ENCODE data around the gene EXOC3. TPM values are rescaled to one million over a fixed set of nuclear protein-coding genes. Genes with fewer than 3 reads are reported as not detected.

The EXOC3 gene
- total RNA-seq, 1 donor from 2014 or later, result 55.4 TPM

DNA sequence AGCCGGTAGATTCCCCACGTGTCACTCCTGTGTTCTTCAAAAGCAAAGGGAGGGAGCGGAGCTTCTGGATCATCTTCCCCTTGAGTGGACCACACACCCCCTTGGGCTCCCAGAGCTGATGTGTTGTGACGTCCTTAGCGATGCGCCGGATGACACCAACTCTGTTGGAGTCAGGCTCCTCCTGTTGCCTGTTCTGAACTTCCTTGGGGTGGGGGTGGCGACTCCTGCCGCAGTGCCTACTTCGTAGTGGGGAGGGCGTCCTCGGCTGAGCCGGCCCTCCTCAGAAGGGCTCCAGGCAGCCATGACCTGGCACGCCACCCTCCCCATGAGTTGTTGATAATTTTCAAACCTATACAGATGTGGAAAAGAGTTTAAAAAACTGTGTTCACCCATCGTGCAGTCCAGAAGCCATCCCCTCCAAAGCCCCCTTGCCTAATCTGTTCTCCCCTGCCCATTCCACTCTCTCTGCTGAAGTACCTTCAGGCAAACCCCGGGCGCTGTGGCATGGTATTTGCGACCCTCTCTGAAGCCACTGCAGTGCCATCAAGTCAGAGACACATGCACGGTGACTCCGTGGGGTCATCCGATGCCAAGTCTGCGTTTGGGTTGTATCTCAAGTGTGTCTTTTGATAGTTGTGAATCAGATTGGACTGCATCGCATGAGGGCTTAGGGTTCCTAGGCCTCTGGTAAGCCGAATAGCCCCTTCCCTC is 16.7 kb downstream of the EXOC3 start:
- H3K4me3 Mint-ChIP-seq (ENCODE audit: unreplicated experiment), result no peak overlapping the region

DNA sequence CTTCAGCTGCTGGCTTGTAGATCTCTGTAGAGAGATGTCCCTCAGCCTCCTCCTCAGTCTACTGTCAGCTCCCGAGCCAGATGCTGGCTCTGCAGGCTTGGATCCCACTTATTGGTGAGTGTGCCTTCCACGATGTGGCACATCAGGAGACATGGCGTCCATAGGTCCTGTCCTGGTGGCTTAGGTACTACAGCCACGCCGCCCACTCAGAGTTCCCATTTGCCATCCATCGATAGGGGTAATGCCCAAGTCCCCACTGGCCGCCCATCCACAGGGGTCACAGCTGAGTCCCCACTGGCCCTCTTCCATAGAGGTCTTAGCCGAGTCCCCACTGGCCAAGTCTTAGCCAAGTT is 17.3 kb downstream of the EXOC3 start:
- peaks cover 12% of the 10 kb centered on the region for H3K36me3 Mint-ChIP-seq (ENCODE audit: unreplicated experiment)
- no peaks in the 10 kb centered on the region for H3K9me3 Mint-ChIP-seq (ENCODE audit: unreplicated experiment)
- no peak overlapping the region for H3K4me3 Mint-ChIP-seq (ENCODE audit: unreplicated experiment)
- TF ChIP-seq, protein P1, sequence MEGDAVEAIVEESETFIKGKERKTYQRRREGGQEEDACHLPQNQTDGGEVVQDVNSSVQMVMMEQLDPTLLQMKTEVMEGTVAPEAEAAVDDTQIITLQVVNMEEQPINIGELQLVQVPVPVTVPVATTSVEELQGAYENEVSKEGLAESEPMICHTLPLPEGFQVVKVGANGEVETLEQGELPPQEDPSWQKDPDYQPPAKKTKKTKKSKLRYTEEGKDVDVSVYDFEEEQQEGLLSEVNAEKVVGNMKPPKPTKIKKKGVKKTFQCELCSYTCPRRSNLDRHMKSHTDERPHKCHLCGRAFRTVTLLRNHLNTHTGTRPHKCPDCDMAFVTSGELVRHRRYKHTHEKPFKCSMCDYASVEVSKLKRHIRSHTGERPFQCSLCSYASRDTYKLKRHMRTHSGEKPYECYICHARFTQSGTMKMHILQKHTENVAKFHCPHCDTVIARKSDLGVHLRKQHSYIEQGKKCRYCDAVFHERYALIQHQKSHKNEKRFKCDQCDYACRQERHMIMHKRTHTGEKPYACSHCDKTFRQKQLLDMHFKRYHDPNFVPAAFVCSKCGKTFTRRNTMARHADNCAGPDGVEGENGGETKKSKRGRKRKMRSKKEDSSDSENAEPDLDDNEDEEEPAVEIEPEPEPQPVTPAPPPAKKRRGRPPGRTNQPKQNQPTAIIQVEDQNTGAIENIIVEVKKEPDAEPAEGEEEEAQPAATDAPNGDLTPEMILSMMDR (IDR thresholded peaks at IDR 0.05; ENCODE audit: partially characterized antibody, unreplicated experiment), result no peak
- DNase-seq, result peak; percentile 3
- no peaks in the 10 kb centered on the region for H3K4me1 Mint-ChIP-seq (ENCODE audit: low read depth, unreplicated experiment)
- H3K27ac Mint-ChIP-seq (ENCODE audit: unreplicated experiment), result no peak overlapping the region
- peaks cover 1% of the 10 kb centered on the region for H3K27me3 Mint-ChIP-seq (ENCODE audit: unreplicated experiment)

More for the DNA sequence above, 16.7 kb downstream of the EXOC3 start:
- TF ChIP-seq, protein P1 (IDR thresholded peaks at IDR 0.05; ENCODE audit: partially characterized antibody, unreplicated experiment), result no peak
- H3K27ac Mint-ChIP-seq (ENCODE audit: unreplicated experiment), result no peak overlapping the region
- H3K4me1 Mint-ChIP-seq (ENCODE audit: low read depth, unreplicated experiment), result no peaks in the 10 kb centered on the region
- peak; percentile 4 for DNase-seq
- H3K27me3 Mint-ChIP-seq (ENCODE audit: unreplicated experiment), result peaks cover 1% of the 10 kb centered on the region
- H3K9me3 Mint-ChIP-seq (ENCODE audit: unreplicated experiment), result no peaks in the 10 kb centered on the region
- H3K36me3 Mint-ChIP-seq (ENCODE audit: unreplicated experiment), result peaks cover 12% of the 10 kb centered on the region

DNA sequence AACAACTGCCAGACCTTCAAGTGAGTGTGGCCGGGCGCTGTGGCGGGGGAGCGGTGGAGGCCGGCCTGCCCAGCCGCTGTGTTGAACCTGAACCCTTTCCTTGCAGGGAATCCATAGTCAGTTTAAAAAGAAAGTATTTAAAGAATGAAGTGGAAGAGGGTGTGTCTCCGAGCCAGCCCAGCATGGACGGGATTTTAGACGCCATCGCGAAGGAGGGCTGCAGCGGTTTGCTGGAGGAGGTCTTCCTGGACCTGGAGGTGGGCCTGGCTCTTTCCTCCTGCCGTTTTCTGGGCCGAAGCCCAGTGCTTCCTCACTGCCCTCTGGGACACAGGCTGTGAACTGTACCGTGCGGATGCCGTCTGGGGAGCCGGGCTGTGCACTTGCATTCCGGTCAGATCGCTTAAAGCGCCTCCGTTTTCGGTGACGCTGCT is 19.1 kb downstream of the EXOC3 start:
- no peak overlapping the region for H3K4me3 Mint-ChIP-seq (ENCODE audit: unreplicated experiment)

DNA sequence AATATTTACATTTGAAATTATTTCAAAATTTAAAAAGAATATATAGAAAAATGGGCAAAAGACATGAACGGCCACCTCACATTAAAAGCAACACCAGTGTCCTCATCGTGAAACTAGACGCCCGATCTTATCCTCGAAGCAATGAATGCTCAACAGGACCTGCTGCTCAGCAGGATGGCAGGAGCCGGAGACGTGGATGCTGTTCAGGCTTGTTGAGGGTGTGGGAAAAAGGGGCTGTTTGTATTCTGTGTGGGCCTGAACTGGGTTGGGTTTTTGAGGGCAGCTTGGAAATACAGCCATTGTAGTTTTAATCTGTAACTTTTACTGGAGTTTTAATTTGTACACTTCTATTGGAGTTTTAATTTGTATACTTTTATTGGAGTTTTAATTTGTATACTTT is 20.3 kb downstream of the EXOC3 start:
- TF ChIP-seq, protein P1 (IDR thresholded peaks at IDR 0.05; ENCODE audit: partially characterized antibody, unreplicated experiment), result no peak
- peaks cover 12% of the 10 kb centered on the region for H3K36me3 Mint-ChIP-seq (ENCODE audit: unreplicated experiment)
- H3K4me3 Mint-ChIP-seq (ENCODE audit: unreplicated experiment), result no peak overlapping the region
- no peaks in the 10 kb centered on the region for H3K9me3 Mint-ChIP-seq (ENCODE audit: unreplicated experiment)
- no peak for DNase-seq
- H3K27ac Mint-ChIP-seq (ENCODE audit: unreplicated experiment), result no peak overlapping the region
- H3K4me1 Mint-ChIP-seq (ENCODE audit: low read depth, unreplicated experiment), result no peaks in the 10 kb centered on the region
- H3K27me3 Mint-ChIP-seq (ENCODE audit: unreplicated experiment), result peaks cover 3% of the 10 kb centered on the region

More for the DNA sequence above, 19.1 kb downstream of the EXOC3 start:
- no peaks in the 10 kb centered on the region for H3K9me3 Mint-ChIP-seq (ENCODE audit: unreplicated experiment)
- H3K27ac Mint-ChIP-seq (ENCODE audit: unreplicated experiment), result no peak overlapping the region
- no peaks in the 10 kb centered on the region for H3K4me1 Mint-ChIP-seq (ENCODE audit: low read depth, unreplicated experiment)
- TF ChIP-seq, protein P1 (IDR thresholded peaks at IDR 0.05; ENCODE audit: partially characterized antibody, unreplicated experiment), result no peak
- H3K27me3 Mint-ChIP-seq (ENCODE audit: unreplicated experiment), result peaks cover 3% of the 10 kb centered on the region
- peak; percentile 3 for DNase-seq
- H3K36me3 Mint-ChIP-seq (ENCODE audit: unreplicated experiment), result peaks cover 12% of the 10 kb centered on the region

DNA sequence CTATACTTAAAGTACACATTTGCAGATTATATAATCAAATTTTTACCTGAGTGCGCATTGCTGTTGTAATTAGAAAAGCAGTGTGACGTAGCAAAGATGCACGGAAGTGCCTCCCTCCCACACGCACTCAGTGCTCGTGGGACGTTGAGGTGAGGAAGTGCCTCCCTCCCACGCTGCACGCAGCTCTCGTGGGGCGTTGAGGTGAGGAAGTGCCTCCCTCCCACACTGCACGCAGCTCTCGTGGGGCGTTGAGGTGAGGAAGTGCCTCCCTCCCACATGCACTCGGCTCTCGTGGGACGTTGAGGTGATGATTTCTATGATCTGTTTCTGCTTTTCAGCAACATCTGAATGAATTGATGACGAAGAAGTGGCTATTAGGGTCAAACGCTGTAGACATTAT is 21.0 kb downstream of the EXOC3 start:
- DNase-seq, result peak; percentile 4
- Mint-ChIP-seq H3K9me3 (ENCODE audit: unreplicated experiment) (no peaks in the 10 kb centered on the region), H3K36me3 (ENCODE audit: unreplicated experiment) (peaks cover 12% of the 10 kb centered on the region), H3K4me3 (ENCODE audit: unreplicated experiment) (no peak overlapping the region), H3K27me3 (ENCODE audit: unreplicated experiment) (peaks cover 3% of the 10 kb centered on the region), H3K27ac (ENCODE audit: unreplicated experiment) (no peak overlapping the region), H3K4me1 (ENCODE audit: low read depth, unreplicated experiment) (no peaks in the 10 kb centered on the region)
- TF ChIP-seq, protein P1 (IDR thresholded peaks at IDR 0.05; ENCODE audit: partially characterized antibody, unreplicated experiment), result no peak
